ENCODE results near the gene LHFPL2. TPM values are rescaled to one million over a fixed set of nuclear protein-coding genes. Genes with fewer than 3 reads are reported as not detected.

LHFPL2 gene
- total and polyA plus RNA-seq, 9 of the 15 experiments (the other 6 are each of a cell fraction or from before 2014, with no cell fraction given): 1.0 to 6.6 (median 4.6) TPM

GRCh38 chr5:78659714-78660113 lies 11.1 kb upstream of the LHFPL2 start (continued):
- TF ChIP-seq FOXP4 (CRISPR knock-in tag; IDR thresholded peaks at IDR 0.05; ENCODE audit: borderline replicate concordance) (no peak), ZNF253 (CRISPR knock-in tag; conservative IDR thresholded peaks at IDR 0.05) (no peak), NUFIP1 (IDR thresholded peaks at IDR 0.05; ENCODE audit: partially characterized antibody) (no peak), MAFF (IDR thresholded peaks at IDR 0.05; ENCODE audit: low read length) (peak; percentile 83), CHD2 (IDR thresholded peaks at IDR 0.05; ENCODE audit: low read depth, low read length) (no peak), CTBP1 (IDR thresholded peaks at IDR 0.05; ENCODE audit: borderline replicate concordance) (peak; percentile 79), ZNF134 (CRISPR knock-in tag; conservative IDR thresholded peaks at IDR 0.05) (no peak), SLC30A9 (CRISPR knock-in tag; IDR thresholded peaks at IDR 0.05) (no peak), MEF2D (tag; conservative IDR thresholded peaks at IDR 0.05; ENCODE audit: low read depth) (peak; percentile 97), ZMIZ1 (IDR thresholded peaks at IDR 0.05; ENCODE audit: low read depth in 2 of 2, low read length in 2 of 2) (no peak), HNRNPL (IDR thresholded peaks at IDR 0.05; ENCODE audit: low read depth, low read length) (no peak), MNT (conservative IDR thresholded peaks at IDR 0.05) (peak in 1 of 2 experiments; percentile 45; a peak in 1 of 4 replicates), HNRNPH1 (optimal IDR thresholded peaks at IDR 0.05; ENCODE audit: low read depth, low read length) (no peak), NR1H2 (CRISPR knock-in tag; IDR thresholded peaks at IDR 0.05) (no peak), MCM7 (IDR thresholded peaks at IDR 0.05) (no peak), CREB3L1 (IDR thresholded peaks at IDR 0.05; ENCODE audit: borderline replicate concordance, low read depth) (peak; percentile 95), ZC3H11A (IDR thresholded peaks at IDR 0.05; ENCODE audit: low read depth, low read length) (no peak), GABPB2 (CRISPR knock-in tag; conservative IDR thresholded peaks at IDR 0.05) (no peak), GATAD2A (IDR thresholded peaks at IDR 0.05) (no peak), ZBTB5 (IDR thresholded peaks at IDR 0.05) (no peak)

Data from K562 (cell line).